ENCODE results near the gene PDZD8.

- TF ChIP-seq GATA3 (IDR thresholded peaks at IDR 0.05; ENCODE audit: low read depth, low read length) = no peak
- no peak for TF ChIP-seq GATA2 (IDR thresholded peaks at IDR 0.05; ENCODE audit: low read depth, low read length)
Observed at GRCh38 chr10:117242463-117242832, 132.8 kb downstream of the PDZD8 start.
